ENCODE results near the gene GEMIN7. TPM values are rescaled to one million over a fixed set of nuclear protein-coding genes. Genes with fewer than 3 reads are reported as not detected.

Gene GEMIN7
- total RNA-seq, 1 experiment from 2014 or later, result 58.2 TPM

DNA sequence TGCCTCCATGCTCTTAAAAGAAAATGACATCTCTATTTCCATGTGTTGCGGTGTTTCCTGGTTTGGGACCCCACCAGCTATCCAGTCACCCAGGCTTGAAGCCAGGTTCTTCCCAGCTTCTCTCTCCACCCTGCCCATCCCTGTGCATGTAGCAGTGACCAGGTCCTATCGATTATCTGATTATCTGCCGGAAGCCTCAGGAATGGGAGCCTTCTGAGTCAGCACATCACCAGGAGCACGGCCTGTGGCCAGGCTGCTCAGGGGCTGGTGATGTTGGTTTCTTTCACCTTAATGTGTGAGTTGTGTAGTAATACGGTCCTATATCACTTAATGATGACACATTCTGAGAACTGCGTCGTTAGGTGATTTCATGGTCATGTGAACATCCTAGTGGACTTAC, 47.6 kb downstream of the GEMIN7 start:
- DNase-seq (ENCODE audit: low read depth), result no peak

DNA sequence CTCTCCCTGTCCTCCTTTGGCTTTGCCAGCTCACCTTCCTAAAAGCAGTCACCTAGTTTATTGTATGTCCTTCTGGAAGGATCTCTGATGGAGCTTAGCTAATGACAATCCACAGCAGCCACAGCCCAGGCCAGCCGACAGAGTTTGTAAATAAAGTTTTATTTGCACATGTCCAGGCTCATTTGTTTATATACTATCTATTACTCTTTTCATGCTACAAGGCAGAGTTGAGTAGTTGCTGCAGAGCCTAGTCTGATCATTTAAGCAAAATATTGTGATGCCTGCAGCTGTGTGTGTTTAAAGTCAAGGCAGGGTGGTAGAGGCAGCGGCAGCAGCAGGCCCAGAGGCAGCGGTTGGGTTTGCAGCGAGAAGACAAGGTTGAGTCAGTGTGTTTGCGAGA, 49.1 kb downstream of the GEMIN7 start:
- DNase-seq (ENCODE audit: low read depth), result no peak

GRCh38 chr19:45128806-45129205, 49.7 kb downstream of the GEMIN7 start:
- DNase-seq (ENCODE audit: low read depth), result no peak

DNA sequence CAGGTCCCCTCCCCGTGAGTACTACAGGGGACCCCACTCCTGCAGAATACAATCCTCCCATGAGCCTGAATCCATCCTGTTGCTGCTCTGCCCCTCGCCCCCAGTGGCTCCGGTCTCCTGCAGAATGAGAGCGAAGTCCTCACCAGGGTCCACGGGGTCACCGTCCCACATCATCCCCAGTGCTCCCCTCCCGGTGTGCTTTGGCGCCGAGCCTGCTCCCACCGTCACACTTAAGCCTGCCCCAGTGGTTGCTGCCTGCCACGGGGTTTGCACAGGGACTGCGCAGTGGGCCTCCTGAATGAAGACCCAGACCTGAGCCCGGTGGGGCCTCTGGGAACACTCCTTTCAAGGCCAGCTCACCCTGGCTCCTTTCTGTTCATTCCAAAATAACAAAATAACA, 51.2 kb downstream of the GEMIN7 start:
- no peak for DNase-seq (ENCODE audit: low read depth)

DNA sequence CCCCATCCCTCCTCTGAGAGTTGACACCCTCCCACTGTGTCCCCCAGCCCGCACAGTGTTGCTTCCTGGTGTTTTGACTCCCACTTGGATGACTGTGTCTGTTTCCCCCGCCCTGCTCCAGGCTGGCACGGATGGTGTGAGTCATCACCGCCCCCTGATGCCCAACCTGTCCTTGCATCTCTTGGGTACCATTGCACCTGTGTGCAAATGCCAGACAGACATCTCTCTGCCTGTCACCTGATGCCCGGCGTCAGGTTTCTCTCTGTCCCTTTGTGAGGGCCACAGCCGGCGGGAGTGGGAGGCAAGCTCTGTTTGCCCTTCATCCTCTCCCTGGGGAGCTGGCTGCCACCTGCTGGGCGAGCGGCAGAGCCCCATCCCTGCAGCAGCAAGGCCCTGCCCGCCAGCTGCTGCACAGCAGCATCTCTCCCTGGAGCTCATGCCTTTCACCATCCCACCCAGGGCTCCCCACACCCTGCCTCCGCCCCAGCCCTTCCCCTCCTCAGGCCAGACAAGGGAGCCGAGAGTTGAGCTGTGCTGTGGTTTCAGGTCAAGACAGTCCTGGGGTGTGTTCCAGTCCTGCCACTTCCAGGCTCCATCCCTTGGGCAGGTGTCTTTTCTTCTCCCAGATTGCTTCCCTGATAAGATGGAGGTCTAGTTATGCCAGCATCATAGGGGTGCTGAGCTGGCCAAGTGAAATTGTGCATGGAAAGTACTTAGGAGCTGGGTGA, 52.0 kb downstream of the GEMIN7 start:
- peak; percentile 52 for DNase-seq (ENCODE audit: low read depth)

DNA sequence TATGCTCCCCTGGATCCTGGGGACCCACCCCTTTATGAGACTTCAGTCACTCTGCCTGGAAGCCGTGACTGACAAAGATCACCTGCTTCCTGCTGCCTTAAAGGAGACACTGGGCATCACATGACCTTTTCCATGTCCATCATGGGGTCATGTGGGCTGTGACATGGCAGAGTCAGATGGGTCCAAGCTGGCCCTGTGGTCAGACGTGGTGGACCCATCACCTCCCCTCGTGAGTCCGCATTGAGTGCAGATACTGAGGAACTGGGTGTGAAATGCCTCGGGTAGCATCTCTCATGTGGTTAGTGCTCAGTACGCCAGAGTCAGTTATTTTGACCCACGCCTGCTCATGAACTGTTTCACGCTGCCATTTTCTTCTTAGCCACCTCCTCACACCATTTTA, 54.6 kb downstream of the GEMIN7 start:
- DNase-seq (ENCODE audit: low read depth), result no peak

DNA sequence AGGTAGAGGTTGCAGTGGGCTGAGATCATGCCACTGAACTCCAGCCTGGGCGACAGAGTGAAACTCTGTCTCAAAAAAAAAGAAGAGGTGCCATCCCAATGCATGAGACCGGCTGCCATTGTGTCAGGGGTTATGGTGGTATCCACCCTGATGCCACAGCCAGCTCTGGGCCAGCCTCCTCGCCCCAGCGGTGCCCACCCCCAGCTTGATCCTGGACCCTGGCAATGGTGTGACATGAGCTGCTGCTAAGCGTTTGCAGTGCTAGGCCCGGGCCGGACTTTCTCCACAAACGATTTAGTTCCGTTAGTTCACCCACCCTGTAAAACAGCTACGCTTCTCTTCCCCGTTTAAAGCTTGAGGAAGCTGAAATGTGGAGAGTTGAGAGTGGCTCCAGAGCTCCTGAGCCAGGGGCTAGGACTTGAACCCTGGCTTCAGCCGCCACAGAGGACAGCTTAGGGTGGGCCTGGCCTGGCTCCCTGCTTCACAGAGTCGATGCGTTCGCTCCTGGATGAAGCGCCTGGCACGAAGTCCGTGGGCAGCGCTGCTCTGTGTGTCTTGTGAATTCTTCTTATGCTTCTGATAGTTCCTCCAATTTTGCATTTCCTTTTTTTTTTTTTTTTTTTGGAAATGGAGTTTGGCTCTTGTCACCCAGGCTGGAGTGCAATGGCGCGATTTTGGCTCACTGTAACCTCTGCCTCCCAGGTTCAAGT, 56.3 kb downstream of the GEMIN7 start:
- no peak for DNase-seq (ENCODE audit: low read depth)

DNA sequence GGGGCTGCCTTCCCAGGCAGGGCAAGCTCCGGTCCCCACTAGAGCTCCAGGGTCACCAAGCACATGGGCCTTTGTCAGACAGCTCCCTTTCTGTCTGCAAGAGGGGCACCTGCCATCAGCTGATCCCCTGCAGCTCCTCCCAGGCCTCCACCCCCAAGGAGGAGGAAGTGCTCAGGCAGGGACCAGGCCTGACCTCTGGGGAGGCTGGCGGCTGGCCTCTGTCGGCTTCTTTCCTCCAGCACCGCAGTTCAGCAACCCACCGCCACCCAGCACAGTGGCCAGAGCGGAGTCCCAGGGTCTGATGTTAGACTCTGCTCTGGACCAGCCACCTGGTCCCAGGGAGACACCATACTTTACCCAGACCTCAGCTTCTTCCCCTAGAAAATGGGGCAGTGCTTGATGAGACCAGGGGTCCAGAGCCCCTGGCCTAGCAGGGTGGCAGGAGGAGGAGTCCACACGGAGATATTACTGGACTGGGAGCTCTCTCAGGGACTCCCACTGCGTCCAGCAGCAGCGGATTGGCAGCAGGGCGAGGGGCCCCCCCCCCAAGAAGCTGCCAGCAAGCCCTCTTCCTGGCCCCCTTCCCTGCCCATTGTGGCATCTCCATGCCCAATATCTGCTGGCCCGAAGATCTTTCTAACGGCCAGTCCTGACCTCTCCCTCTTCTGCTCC, 57.6 kb downstream of the GEMIN7 start:
- no peak for DNase-seq (ENCODE audit: low read depth)

DNA sequence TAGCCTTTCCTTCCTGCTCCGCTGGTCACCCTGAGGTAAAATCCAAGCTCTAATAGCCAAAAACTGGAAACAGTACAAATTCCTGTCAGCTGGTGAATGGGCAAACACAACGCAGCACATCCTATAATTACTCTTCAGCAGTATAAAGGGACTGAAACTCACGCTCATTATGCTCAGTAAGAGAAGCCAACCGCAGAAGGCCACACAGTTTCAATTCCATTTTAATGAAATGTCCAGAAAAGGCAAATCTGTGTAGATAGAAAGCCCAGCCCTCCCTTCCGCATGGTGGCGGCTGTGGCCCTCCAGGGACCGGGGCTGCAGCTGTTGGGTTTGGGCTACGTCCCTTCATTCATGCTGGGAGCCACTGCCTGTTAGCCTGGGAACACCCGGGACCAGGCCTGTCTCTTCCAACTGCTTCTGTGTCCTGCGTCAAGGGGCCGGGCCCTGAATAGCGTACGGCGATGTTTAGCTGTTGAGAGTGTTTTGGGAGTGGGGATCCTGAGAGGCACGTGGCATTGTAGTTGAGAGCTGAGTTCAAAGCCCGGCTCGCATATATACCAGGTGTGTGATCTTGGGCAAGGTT, 58.2 kb downstream of the GEMIN7 start:
- no peak for DNase-seq (ENCODE audit: low read depth)

DNA sequence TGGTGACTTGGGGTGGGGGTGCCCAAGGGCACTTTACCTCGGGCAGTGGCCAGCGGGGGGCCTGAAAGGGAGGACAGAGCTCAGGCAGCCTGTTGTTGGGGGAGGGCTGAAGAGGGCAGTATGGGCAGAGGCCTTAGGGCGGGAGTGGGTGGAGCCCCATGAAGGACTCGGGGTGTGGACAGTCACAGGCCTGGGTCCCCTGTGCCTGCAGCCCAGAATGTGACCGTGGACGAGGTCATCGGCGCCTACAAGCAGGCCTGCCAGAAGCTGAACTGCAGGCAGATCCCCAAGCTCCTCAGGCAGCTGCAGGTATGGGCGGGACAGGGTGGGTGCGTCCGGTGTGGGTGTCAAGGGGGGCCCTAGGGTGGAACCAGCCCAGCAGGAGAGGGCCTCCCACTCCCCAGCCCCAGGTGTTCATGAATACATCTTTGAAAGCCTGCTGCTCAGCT, 59.3 kb downstream of the GEMIN7 start:
- DNase-seq (ENCODE audit: low read depth), result no peak

- no peak for DNase-seq (ENCODE audit: low read depth)
Observed at GRCh38 chr19:45139286-45140143, 60.5 kb downstream of the GEMIN7 start.

- DNase-seq (ENCODE audit: low read depth), result no peak
Observed at GRCh38 chr19:45140144-45140503, 61.1 kb downstream of the GEMIN7 start.

DNA sequence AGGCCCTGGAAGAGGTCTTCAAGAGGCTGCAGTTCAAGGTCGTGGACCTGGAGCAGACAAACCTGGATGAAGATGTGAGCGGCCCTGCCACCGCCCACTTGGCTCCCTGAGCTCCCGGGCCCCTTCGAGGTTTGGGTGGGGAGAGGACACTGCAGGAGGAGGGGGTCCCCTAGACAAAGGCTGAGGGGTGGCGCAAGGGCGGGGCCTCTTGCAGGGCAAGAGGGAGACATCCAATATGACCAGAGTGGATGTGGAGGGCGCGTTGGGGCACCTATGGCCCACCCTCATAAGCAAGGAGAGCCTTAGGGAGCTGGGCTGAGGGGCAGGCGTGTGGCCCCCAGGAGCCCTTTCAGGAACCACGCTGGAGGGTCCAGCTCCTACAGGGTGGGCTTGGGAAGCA, 61.5 kb downstream of the GEMIN7 start:
- no peak for DNase-seq (ENCODE audit: low read depth)

Small RNA genes lying within 50 kb of the gene (small RNA-seq; reads per million reads assigned to genes)
- not detected for gene RNU6-611P

Other genes starting within 250 kb of the GEMIN7 start
- gene NECTIN2, start 233.0 kb upstream of the GEMIN7 start, total RNA-seq (2014; rRNA removed; shearing (Covaris generic)), result 131 and 151 TPM in 2 replicates
- 230 and 243 TPM in 2 replicates for gene TOMM40, start 188.0 kb upstream of the GEMIN7 start, total RNA-seq (2014; rRNA removed; shearing (Covaris generic))
- gene APOE, start 173.5 kb upstream of the GEMIN7 start, total RNA-seq (2014; rRNA removed; shearing (Covaris generic)), result 1.4 and 1.9 TPM in 2 replicates
- gene APOC1, start 164.7 kb upstream of the GEMIN7 start, total RNA-seq (2014; rRNA removed; shearing (Covaris generic)), result 0.37 and 2.7 TPM in 2 replicates
- gene APOC4, start 137.0 kb upstream of the GEMIN7 start, total RNA-seq (2014; rRNA removed; shearing (Covaris generic)), result not detected in 2 replicates
- not detected in 2 replicates for gene APOC2, start 133.2 kb upstream of the GEMIN7 start, total RNA-seq (2014; rRNA removed; shearing (Covaris generic))
- 34.2 and 51.5 TPM in 2 replicates for gene CLPTM1, start 123.9 kb upstream of the GEMIN7 start, total RNA-seq (2014; rRNA removed; shearing (Covaris generic))
- 3.2 TPM in 2 replicates for gene RELB, start 77.8 kb upstream of the GEMIN7 start, total RNA-seq (2014; rRNA removed; shearing (Covaris generic))
- 31.0 and 36.9 TPM in 2 replicates for gene CLASRP, start 40.2 kb upstream of the GEMIN7 start, total RNA-seq (2014; rRNA removed; shearing (Covaris generic))
- gene ZNF296, start 2.8 kb upstream of the GEMIN7 start, total RNA-seq (2014; rRNA removed; shearing (Covaris generic)), result not detected in 2 replicates
- gene PPP1R37, start 13.9 kb downstream of the GEMIN7 start, total RNA-seq (2014; rRNA removed; shearing (Covaris generic)), result 24.8 and 26.5 TPM in 2 replicates
- gene NKPD1, start 81.7 kb downstream of the GEMIN7 start, total RNA-seq (2014; rRNA removed; shearing (Covaris generic)), result not detected in 2 replicates
- 0.98 and 1.5 TPM in 2 replicates for gene TRAPPC6A, start 99.0 kb downstream of the GEMIN7 start, total RNA-seq (2014; rRNA removed; shearing (Covaris generic))
- gene BLOC1S3, start 99.5 kb downstream of the GEMIN7 start, total RNA-seq (2014; rRNA removed; shearing (Covaris generic)), result 1.5 and 5.0 TPM in 2 replicates
- 0.56 and 0.84 TPM in 2 replicates for gene EXOC3L2, start 166.1 kb downstream of the GEMIN7 start, total RNA-seq (2014; rRNA removed; shearing (Covaris generic))
- 5.3 and 9.2 TPM in 2 replicates for gene MARK4, start 172.0 kb downstream of the GEMIN7 start, total RNA-seq (2014; rRNA removed; shearing (Covaris generic))
- gene CKM, start 243.6 kb downstream of the GEMIN7 start, total RNA-seq (2014; rRNA removed; shearing (Covaris generic)), result not detected in 2 replicates